Skeletal muscle cell (primary cell): ENCODE results near the gene IKBKG.
"Not testable (repeated sequence)": the region's sequence is repeated elsewhere in the genome, so short reads cannot be mapped to it uniquely, and the experiment has no call there.

Experiments used
- DNase-seq: peaks from one replicate; pipeline ENCODE4 v3.0.0-alpha.2; 2010; ENCODE audit warnings: low read depth
- H3K4me3 ChIP-seq: 2 replicates; pipeline ENCODE4 v1.5.1; 2011; ENCODE audit warnings: low read depth, mild to moderate bottlenecking, control low read depth, low read length, moderate library complexity

Gene IKBKG

GRCh38 chrX:154525606-154526490, 21.6 kb upstream of the IKBKG start:
- no peak for DNase-seq
- H3K4me3 ChIP-seq, result no peak overlapping the region

- no peak overlapping the region for H3K4me3 ChIP-seq
- no peak for DNase-seq
Observed at GRCh38 chrX:154526901-154527675, 20.3 kb upstream of the IKBKG start.

GRCh38 chrX:154529206-154529612, 18.2 kb upstream of the IKBKG start:
- H3K4me3 ChIP-seq, result no peak overlapping the region
- no peak for DNase-seq

GRCh38 chrX:154530286-154530685, 17.1 kb upstream of the IKBKG start:
- H3K4me3 ChIP-seq, result no peak overlapping the region
- DNase-seq, result no peak

GRCh38 chrX:154531626-154532025, 15.8 kb upstream of the IKBKG start:
- no peak for DNase-seq
- no peak overlapping the region for H3K4me3 ChIP-seq

- no peak for DNase-seq
- no peak overlapping the region for H3K4me3 ChIP-seq
Observed at GRCh38 chrX:154532690-154533089, 14.7 kb upstream of the IKBKG start.

- H3K4me3 ChIP-seq, result no peak overlapping the region
- DNase-seq, result no peak
Observed at GRCh38 chrX:154534526-154535322, 12.7 kb upstream of the IKBKG start.

GRCh38 chrX:154535892-154536291, 11.5 kb upstream of the IKBKG start:
- H3K4me3 ChIP-seq, result no peak overlapping the region
- no peak for DNase-seq

- no peak overlapping the region for H3K4me3 ChIP-seq
- no peak for DNase-seq
Observed at GRCh38 chrX:154539077-154539476, 8.3 kb upstream of the IKBKG start.

GRCh38 chrX:154540365-154540764, 7.1 kb upstream of the IKBKG start:
- not testable (repeated sequence) for DNase-seq, H3K4me3 ChIP-seq

GRCh38 chrX:154540897-154541535, 6.4 kb upstream of the IKBKG start:
- no peak for DNase-seq
- H3K4me3 ChIP-seq, result no peak overlapping the region

- no peak for DNase-seq
Observed at GRCh38 chrX:154541589-154541895, 5.9 kb upstream of the IKBKG start.

GRCh38 chrX:154541896-154542722, 5.3 kb upstream of the IKBKG start:
- peak; percentile 82 for DNase-seq
- no peak overlapping the region for H3K4me3 ChIP-seq

More at GRCh38 chrX:154541589-154541895, 5.9 kb upstream of the IKBKG start:
- H3K4me3 ChIP-seq, result no peak overlapping the region

GRCh38 chrX:154542723-154543424, 4.5 kb upstream of the IKBKG start:
- no peak overlapping the region for H3K4me3 ChIP-seq
- DNase-seq, result no peak

- H3K4me3 ChIP-seq, result peak overlapping the region; percentile 72
- no peak for DNase-seq
Observed at GRCh38 chrX:154545673-154546274, 1.6 kb upstream of the IKBKG start.

GRCh38 chrX:154546354-154547244, 821 bp upstream of the IKBKG start, which contains the start of gene G6PD:
TSS of gene G6PD (minus strand) at chrX:154546846. CDS start at chrX:154546155, 691 bp downstream.
- H3K4me3 ChIP-seq, result peak within 1 kb of the TSS; percentile 72
- no peak for DNase-seq

- no peak for DNase-seq
- H3K4me3 ChIP-seq, result peak overlapping the region; percentile 72
Observed at GRCh38 chrX:154548028-154548316, 552 bp downstream of the IKBKG start.
